GM13977 (cell line): Measurements from ENCODE around the gene DGLUCY.

Source experiments
- DNase-seq: peaks from one replicate; pipeline ENCODE4 v3.0.0; 2012; ENCODE audit warnings: low spot score
- CTCF ChIP-seq: IDR thresholded peaks from 2 replicates; pipeline ENCODE4 v1.5.1; 2012; ENCODE audit warnings: mild to moderate bottlenecking, control low read depth; ENCODE audit not compliant: insufficient read depth; ENCODE audit errors: extremely low read depth, missing control alignments
- in situ Hi-C: fragments of 300-500 bp; cut with MboI; formaldehyde crosslinking; loops from one replicate; pipeline ENCODE4 v1.12.0; 2022; ENCODE audit warnings: low sequenced_read_pairs, low pct_unique_long_range_greater_than_20kb, mixed read lengths, inconsistent platforms; ENCODE audit not compliant: unreplicated experiment

DGLUCY gene

GRCh38 chr14:91270619-91271018 lies 156.7 kb downstream of the DGLUCY start:
- in situ Hi-C loops, result no loop called here
- no peak for DNase-seq
- no peak for TF ChIP-seq CTCF

- no peak for TF ChIP-seq CTCF
- DNase-seq, result no peak
These were observed 157.8 kb downstream of the DGLUCY start for GRCh38 chr14:91271639-91272038.

GRCh38 chr14:91272341-91273272 lies 158.7 kb downstream of the DGLUCY start:
- in situ Hi-C loops, result no loop called here
- DNase-seq, result no peak
- TF ChIP-seq CTCF, result no peak

More at GRCh38 chr14:91271639-91272038, 157.8 kb downstream of the DGLUCY start:
- in situ Hi-C loops, result no loop called here

GRCh38 chr14:91273273-91273884 lies 159.5 kb downstream of the DGLUCY start:
- TF ChIP-seq CTCF, result no peak
- DNase-seq, result no peak
- in situ Hi-C loops, result no loop called here

- no peak for TF ChIP-seq CTCF
- in situ Hi-C loops, result no loop called here
- DNase-seq, result no peak
These were observed 160.0 kb downstream of the DGLUCY start for GRCh38 chr14:91273885-91274273.

GRCh38 chr14:91274796-91275195 lies 160.9 kb downstream of the DGLUCY start:
- in situ Hi-C loops, result no loop called here
- DNase-seq, result no peak
- TF ChIP-seq CTCF, result no peak
